Sigmoid colon (tissue), 4 donors: ENCODE results near the gene RAP1A.

Source experiments
- EP300 ChIP-seq, 4 donors: sonication (generic); formaldehyde crosslinking; IDR thresholded peaks; one replicate each; pipeline ENCODE4 v1.6.1; 2017; ENCODE audit warnings: antibody characterized with exemption in 4 of 4
- POLR2AphosphoS5 ChIP-seq, 4 donors: sonication (generic); formaldehyde crosslinking; IDR thresholded peaks; one replicate each; pipeline ENCODE4 v1.6.1; 2017; ENCODE audit warnings: antibody characterized with exemption in 4 of 4
- TF ChIP-seq, protein P1 (sequence below), 4 experiments: fragments of 450-650 bp in 3 of 4; fragments of 200-600 bp in 1 of 4; IDR thresholded peaks; one replicate each; pipeline ENCODE4 v1.5.1; 2016 to 2019; ENCODE audit warnings: antibody characterized with exemption in 4 of 4, mild to moderate bottlenecking in 3 of 4, moderate library complexity in 2 of 4

DNA sequence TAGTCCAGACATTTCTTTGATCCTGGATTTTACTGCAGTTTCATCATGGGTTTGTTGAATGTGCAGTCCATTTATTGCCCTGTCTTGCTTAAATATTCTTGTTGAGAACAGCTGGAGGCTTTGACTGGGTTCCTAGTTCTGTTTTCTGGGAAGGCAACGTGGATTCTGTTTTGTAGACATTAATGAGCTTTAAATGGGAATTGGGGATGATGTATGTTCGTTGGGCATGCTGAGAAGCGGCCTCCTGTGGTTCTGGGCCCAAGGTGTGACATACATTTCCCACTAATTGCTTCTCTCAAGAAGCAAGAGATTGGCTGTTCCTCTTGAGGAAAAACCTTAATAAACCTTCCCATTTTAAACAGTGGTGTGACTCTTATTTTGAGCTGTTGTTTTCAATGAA is 96.7 kb downstream of the RAP1A start:
- TF ChIP-seq, protein P1, sequence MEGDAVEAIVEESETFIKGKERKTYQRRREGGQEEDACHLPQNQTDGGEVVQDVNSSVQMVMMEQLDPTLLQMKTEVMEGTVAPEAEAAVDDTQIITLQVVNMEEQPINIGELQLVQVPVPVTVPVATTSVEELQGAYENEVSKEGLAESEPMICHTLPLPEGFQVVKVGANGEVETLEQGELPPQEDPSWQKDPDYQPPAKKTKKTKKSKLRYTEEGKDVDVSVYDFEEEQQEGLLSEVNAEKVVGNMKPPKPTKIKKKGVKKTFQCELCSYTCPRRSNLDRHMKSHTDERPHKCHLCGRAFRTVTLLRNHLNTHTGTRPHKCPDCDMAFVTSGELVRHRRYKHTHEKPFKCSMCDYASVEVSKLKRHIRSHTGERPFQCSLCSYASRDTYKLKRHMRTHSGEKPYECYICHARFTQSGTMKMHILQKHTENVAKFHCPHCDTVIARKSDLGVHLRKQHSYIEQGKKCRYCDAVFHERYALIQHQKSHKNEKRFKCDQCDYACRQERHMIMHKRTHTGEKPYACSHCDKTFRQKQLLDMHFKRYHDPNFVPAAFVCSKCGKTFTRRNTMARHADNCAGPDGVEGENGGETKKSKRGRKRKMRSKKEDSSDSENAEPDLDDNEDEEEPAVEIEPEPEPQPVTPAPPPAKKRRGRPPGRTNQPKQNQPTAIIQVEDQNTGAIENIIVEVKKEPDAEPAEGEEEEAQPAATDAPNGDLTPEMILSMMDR (IDR thresholded peaks at IDR 0.05), result no peak
- no peak for TF ChIP-seq EP300 (IDR thresholded peaks at IDR 0.05)
- TF ChIP-seq POLR2AphosphoS5 (IDR thresholded peaks at IDR 0.05), result no peak
